NCI-H2196 (cell line): ENCODE measurements around the gene PACSIN1.

Experiments
- DNase-seq: peaks from one replicate; lab custom pipeline; 2025; ENCODE audit not compliant: unreplicated experiment; lab: John Stamatoyannopoulos, UW

Gene PACSIN1

GRCh38 chr6:34526992-34527728, 61.3 kb downstream of the PACSIN1 start:
- DNase-seq, result peak; percentile 92

GRCh38 chr6:34527751-34528670, 62.1 kb downstream of the PACSIN1 start:
- DNase-seq, result no peak

- DNase-seq, result no peak
Measured at GRCh38 chr6:34528996-34529664, 63.3 kb downstream of the PACSIN1 start.

GRCh38 chr6:34529665-34530327, 63.9 kb downstream of the PACSIN1 start:
- peak; percentile 83 for DNase-seq

GRCh38 chr6:34530753-34531365, 65.0 kb downstream of the PACSIN1 start:
- no peak for DNase-seq

- peak; percentile 67 for DNase-seq
Measured at GRCh38 chr6:34531580-34532201, 65.8 kb downstream of the PACSIN1 start.

- no peak for DNase-seq
Measured at GRCh38 chr6:34532230-34532629, 66.4 kb downstream of the PACSIN1 start.

GRCh38 chr6:34534146-34534545, 68.3 kb downstream of the PACSIN1 start:
- no peak for DNase-seq

GRCh38 chr6:34534656-34535055, 68.8 kb downstream of the PACSIN1 start:
- DNase-seq, result no peak

- DNase-seq, result no peak
Measured at GRCh38 chr6:34535199-34535598, 69.3 kb downstream of the PACSIN1 start.

- DNase-seq, result no peak
Measured at GRCh38 chr6:34535646-34536045, 69.8 kb downstream of the PACSIN1 start.

- peak; percentile 53 for DNase-seq
Measured at GRCh38 chr6:34536251-34536958, 70.5 kb downstream of the PACSIN1 start.

GRCh38 chr6:34536959-34537848, 71.3 kb downstream of the PACSIN1 start:
- no peak for DNase-seq

- DNase-seq, result no peak
Measured at GRCh38 chr6:34537922-34538550, 72.2 kb downstream of the PACSIN1 start.

- DNase-seq, result no peak
Measured at GRCh38 chr6:34538581-34538980, 72.7 kb downstream of the PACSIN1 start.

GRCh38 chr6:34539181-34539580, 73.3 kb downstream of the PACSIN1 start:
- no peak for DNase-seq

GRCh38 chr6:34540222-34540621, 74.3 kb downstream of the PACSIN1 start:
- no peak for DNase-seq

- no peak for DNase-seq
Measured at GRCh38 chr6:34540841-34541240, 75.0 kb downstream of the PACSIN1 start.
